Liver (tissue), 3 donors: ENCODE results near the gene MYO18A.

Source experiments
- ATF3 ChIP-seq: IDR thresholded peaks from 2 replicates; pipeline ENCODE4 v1.6.1; 2016; ENCODE audit warnings: antibody characterized with exemption
- GABPA ChIP-seq, 2 donors: IDR thresholded peaks in 1 of 2; conservative IDR thresholded peaks in 1 of 2; 2 replicates each; pipeline ENCODE4 v1.6.1; 2016; ENCODE audit warnings: antibody characterized with exemption in 2 of 2, mild to moderate bottlenecking in 1 of 2, moderate library complexity in 1 of 2
- MAX ChIP-seq: IDR thresholded peaks from 2 replicates; pipeline ENCODE4 v1.6.1; 2016; ENCODE audit warnings: antibody characterized with exemption
- YY1 ChIP-seq: IDR thresholded peaks from 2 replicates; pipeline ENCODE4 v1.6.1; 2016; ENCODE audit warnings: antibody characterized with exemption, mild to moderate bottlenecking
- TF ChIP-seq, protein P1 (sequence below): fragments of 150-350 bp; IDR thresholded peaks from 2 replicates; pipeline ENCODE4 v1.5.1; 2017; ENCODE audit warnings: improper control_type of control experiment, low read depth, low read length; ENCODE audit not compliant: missing input control
- TF ChIP-seq, protein P2 (sequence below): IDR thresholded peaks from 2 replicates; pipeline ENCODE4 v1.6.1; 2016; ENCODE audit warnings: antibody characterized with exemption
- donor health status: healthy.
- donor health status: healthy.

DNA sequence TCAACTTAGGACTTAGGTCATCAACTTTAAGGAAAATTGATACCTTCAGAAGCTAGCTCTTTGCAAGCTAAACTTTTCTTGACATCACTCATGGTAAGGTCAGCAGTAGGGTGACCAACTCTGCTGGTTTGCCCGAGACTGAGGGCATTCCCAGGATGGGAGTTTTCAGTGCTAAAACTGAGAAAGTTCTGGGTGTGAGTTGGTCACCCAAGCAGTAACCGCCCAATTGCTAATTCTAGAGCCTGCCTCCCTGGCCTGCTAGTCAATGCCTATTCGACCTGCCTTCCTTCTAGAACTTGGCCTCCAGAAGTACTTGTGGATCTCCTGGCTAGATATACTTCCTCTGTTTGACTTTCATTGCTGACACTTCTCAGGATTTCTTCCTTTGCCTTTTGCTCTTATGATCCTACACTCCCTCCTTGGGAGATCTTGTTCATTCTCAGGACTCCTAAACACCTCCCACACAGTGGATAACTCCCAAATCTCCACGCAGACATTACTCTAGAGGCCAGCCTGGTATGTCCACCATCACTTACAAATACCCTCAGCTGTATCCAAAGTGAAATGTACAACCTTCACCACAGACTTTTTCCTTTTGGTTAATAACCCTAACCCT is 10.5 kb upstream of the MYO18A start:
- TF ChIP-seq MAX (no peak), YY1 (no peak), GABPA (IDR thresholded peaks at IDR 0.05 in 1 of 2, conservative IDR thresholded peaks at IDR 0.05 in 1 of 2) (no peak), ATF3 (no peak)
- TF ChIP-seq, protein P1, sequence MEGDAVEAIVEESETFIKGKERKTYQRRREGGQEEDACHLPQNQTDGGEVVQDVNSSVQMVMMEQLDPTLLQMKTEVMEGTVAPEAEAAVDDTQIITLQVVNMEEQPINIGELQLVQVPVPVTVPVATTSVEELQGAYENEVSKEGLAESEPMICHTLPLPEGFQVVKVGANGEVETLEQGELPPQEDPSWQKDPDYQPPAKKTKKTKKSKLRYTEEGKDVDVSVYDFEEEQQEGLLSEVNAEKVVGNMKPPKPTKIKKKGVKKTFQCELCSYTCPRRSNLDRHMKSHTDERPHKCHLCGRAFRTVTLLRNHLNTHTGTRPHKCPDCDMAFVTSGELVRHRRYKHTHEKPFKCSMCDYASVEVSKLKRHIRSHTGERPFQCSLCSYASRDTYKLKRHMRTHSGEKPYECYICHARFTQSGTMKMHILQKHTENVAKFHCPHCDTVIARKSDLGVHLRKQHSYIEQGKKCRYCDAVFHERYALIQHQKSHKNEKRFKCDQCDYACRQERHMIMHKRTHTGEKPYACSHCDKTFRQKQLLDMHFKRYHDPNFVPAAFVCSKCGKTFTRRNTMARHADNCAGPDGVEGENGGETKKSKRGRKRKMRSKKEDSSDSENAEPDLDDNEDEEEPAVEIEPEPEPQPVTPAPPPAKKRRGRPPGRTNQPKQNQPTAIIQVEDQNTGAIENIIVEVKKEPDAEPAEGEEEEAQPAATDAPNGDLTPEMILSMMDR: no peak
- TF ChIP-seq, protein P2, sequence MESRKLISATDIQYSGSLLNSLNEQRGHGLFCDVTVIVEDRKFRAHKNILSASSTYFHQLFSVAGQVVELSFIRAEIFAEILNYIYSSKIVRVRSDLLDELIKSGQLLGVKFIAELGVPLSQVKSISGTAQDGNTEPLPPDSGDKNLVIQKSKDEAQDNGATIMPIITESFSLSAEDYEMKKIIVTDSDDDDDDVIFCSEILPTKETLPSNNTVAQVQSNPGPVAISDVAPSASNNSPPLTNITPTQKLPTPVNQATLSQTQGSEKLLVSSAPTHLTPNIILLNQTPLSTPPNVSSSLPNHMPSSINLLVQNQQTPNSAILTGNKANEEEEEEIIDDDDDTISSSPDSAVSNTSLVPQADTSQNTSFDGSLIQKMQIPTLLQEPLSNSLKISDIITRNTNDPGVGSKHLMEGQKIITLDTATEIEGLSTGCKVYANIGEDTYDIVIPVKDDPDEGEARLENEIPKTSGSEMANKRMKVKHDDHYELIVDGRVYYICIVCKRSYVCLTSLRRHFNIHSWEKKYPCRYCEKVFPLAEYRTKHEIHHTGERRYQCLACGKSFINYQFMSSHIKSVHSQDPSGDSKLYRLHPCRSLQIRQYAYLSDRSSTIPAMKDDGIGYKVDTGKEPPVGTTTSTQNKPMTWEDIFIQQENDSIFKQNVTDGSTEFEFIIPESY: no peak
